Fibroblast of skin of left quadriceps (primary cell): ENCODE measurements around the gene RAB7A.

Source experiments
- DNase-seq, 2 experiments: peaks; one replicate each; pipeline ENCODE4 v3.0.0-alpha.2; 2013; ENCODE audit warnings: low read depth in 2 of 2

Gene RAB7A

GRCh38 chr3:128848936-128849335 lies 123.0 kb downstream of the RAB7A start:
- DNase-seq: no peak

GRCh38 chr3:128849911-128850455 lies 124.0 kb downstream of the RAB7A start:
- DNase-seq: no peak

GRCh38 chr3:128850544-128850943 lies 124.6 kb downstream of the RAB7A start:
- DNase-seq: no peak

- DNase-seq: no peak
These were observed 125.6 kb downstream of the RAB7A start for GRCh38 chr3:128851601-128852000.

GRCh38 chr3:128853826-128854225 lies 127.8 kb downstream of the RAB7A start:
- no peak for DNase-seq

GRCh38 chr3:128854475-128854874 lies 128.5 kb downstream of the RAB7A start:
- no peak for DNase-seq

GRCh38 chr3:128855569-128855968 lies 129.6 kb downstream of the RAB7A start:
- DNase-seq: no peak

- DNase-seq: no peak
These were observed 132.2 kb downstream of the RAB7A start for GRCh38 chr3:128858167-128858566.

- no peak for DNase-seq
These were observed 133.6 kb downstream of the RAB7A start for GRCh38 chr3:128859630-128860029.

GRCh38 chr3:128861491-128861890 lies 135.5 kb downstream of the RAB7A start:
- DNase-seq: no peak

- no peak for DNase-seq
These were observed 137.6 kb downstream of the RAB7A start for GRCh38 chr3:128863560-128863959.
